Fibroblast of villous mesenchyme (primary cell): ENCODE measurements around the gene TRIOBP. TPM values are rescaled to one million over a fixed set of nuclear protein-coding genes. Genes with fewer than 3 reads are reported as not detected.

Experiments used
- DNase-seq: peaks from one replicate; pipeline ENCODE4 v3.0.0-alpha.2; 2010; ENCODE audit warnings: low read depth
- H3K4me3 ChIP-seq: 2 replicates; pipeline ENCODE4 v1.5.1; 2011; ENCODE audit warnings: low read depth, mild to moderate bottlenecking, low read length
- CTCF ChIP-seq: IDR thresholded peaks from 2 replicates; pipeline ENCODE4 v1.5.1; 2012; ENCODE audit warnings: low read depth, mild to moderate bottlenecking, low read length; ENCODE audit not compliant: insufficient read depth
- small RNA-seq: library from RNA; depleted of rRNA; stranded (forward); fragments of <200 nt; gene quantifications from one replicate; pipeline ENCODE3, GENCODE V24; 2012
- total RNA-seq: library from RNA; depleted of rRNA; stranded (reverse); fragments of >200 nt; gene quantifications from 2 replicates; pipeline ENCODE4 v1.2.3, GENCODE V29; 2012

TRIOBP gene
- total RNA-seq, 1 donor: 121 TPM

DNA sequence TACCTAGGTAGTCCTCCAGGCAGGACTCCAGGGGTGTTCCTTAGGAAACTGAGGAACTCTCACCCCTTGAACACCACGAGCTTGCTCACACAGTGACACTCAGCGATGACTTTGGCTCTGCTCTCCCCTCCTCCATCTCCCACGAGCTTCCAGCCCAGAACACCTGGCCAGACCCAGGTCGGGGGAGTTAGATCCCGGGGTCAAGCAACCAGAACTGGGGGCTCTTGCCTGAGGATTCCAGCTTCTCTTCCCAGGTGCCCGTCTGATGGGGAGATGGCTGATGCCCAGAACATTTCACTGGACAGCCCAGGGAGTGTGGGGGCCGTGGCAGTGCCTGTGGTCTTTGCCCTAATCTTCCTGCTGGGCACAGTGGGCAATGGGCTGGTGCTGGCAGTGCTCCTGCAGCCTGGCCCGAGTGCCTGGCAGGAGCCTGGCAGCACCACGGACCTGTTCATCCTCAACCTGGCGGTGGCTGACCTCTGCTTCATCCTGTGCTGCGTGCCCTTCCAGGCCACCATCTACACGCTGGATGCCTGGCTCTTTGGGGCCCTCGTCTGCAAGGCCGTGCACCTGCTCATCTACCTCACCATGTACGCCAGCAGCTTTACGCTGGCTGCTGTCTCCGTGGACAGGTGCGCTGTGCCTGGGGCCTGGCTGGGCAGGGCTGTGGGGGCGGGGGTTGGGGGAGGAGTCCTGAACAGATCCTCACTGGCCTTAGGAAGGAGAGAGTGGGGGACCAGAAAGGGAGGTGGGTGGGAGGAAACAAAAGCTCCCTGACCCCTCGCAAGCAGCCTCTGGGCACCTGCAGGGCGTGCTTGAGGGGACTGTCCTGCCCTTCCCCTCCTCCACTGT, 126.5 kb downstream of the TRIOBP start, which contains the start of gene GALR3:
Gene GALR3, plus strand, starts transcription at position 249 of the 852 bp plus-strand sequence. Its CDS starts 25 bp downstream, at position 274.
- DNase-seq: no peak
- TF ChIP-seq CTCF: no peak
- no peak within 1 kb of the TSS for H3K4me3 ChIP-seq

GRCh38 chr22:37824674-37825641, 128.1 kb downstream of the TRIOBP start:
- TF ChIP-seq CTCF: no peak

More at GRCh38 chr22:37824674-37825641, 128.1 kb downstream of the TRIOBP start:
- H3K4me3 ChIP-seq: peak overlapping the region; percentile 46
- DNase-seq: peak; percentile 39

Small RNA genes within 50 kb of the gene (small RNA-seq; reads per million reads assigned to genes)
- gene RN7SL385P: not detected

Other genes starting within 250 kb of the TRIOBP start
- gene MFNG, start 210.7 kb upstream of the TRIOBP start, total RNA-seq: under 0.01 TPM in 1 of 2 replicates, not detected in the other
- 3.0 and 3.5 TPM in 2 replicates for gene CARD10, start 177.6 kb upstream of the TRIOBP start, total RNA-seq
- 22.9 and 33.2 TPM in 2 replicates for gene CDC42EP1, start 136.6 kb upstream of the TRIOBP start, total RNA-seq
- gene LGALS2, start 117.0 kb upstream of the TRIOBP start, total RNA-seq: not detected in 2 replicates
- 33.2 and 39.0 TPM in 2 replicates for gene GGA1, start 88.2 kb upstream of the TRIOBP start, total RNA-seq
- 9.0 and 11.2 TPM in 2 replicates for gene SH3BP1, start 57.4 kb upstream of the TRIOBP start, total RNA-seq
- 9.0 and 9.9 TPM in 2 replicates for gene PDXP, start 38.3 kb upstream of the TRIOBP start, total RNA-seq
- gene LGALS1, start 21.4 kb upstream of the TRIOBP start, total RNA-seq: 3,707 and 5,728 TPM in 2 replicates
- 7.3 and 10.3 TPM in 2 replicates for gene NOL12, start 10.7 kb upstream of the TRIOBP start, total RNA-seq
- gene GCAT, start 110.9 kb downstream of the TRIOBP start, total RNA-seq: 20.3 and 31.1 TPM in 2 replicates
- under 0.01 TPM in 1 of 2 replicates, not detected in the other for gene GALR3, start 126.3 kb downstream of the TRIOBP start, total RNA-seq
- 24.8 and 28.5 TPM in 2 replicates for gene ANKRD54, start 147.3 kb downstream of the TRIOBP start, total RNA-seq
- gene EIF3L, start 152.4 kb downstream of the TRIOBP start, total RNA-seq: 230 and 285 TPM in 2 replicates
- 39.3 and 47.9 TPM in 2 replicates for gene MICALL1, start 209.2 kb downstream of the TRIOBP start, total RNA-seq